ENCODE data around the gene DCST1.

Gene DCST1

DNA sequence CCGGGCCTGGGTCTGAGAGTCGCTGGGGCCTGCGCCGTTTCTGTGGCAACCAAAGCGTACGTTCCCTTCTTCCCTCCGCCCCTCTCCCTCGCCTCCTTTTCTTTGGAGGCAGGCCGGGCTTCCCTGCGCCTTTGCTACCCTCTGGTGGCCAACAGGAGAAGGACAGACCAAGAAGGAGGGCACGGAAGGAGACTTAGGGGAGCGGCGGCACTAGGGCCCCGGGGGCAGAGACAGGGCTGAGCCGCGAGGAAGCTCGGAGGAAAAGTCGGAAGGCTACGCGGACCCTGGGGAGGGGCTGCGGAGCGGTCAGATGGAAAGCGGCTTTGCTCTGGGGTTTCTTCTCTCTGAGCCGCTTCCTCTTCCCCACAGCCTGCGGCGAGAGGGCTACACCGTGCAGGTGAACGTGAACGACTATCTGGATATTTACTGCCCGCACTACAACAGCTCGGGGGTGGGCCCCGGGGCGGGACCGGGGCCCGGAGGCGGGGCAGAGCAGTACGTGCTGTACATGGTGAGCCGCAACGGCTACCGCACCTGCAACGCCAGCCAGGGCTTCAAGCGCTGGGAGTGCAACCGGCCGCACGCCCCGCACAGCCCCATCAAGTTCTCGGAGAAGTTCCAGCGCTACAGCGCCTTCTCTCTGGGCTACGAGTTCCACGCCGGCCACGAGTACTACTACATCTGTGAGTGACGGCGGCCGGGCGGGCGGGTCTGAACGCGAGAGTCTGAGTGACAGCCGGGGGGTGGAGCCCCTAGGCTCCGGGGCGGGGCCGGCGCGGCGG lies 51.3 kb downstream of the DCST1 start:
- H3K27ac ChIP-seq, result peak overlapping the region; percentile 82
- TF ChIP-seq ZFX (IDR thresholded peaks at IDR 0.05), result no peak
- TF ChIP-seq, protein P1, sequence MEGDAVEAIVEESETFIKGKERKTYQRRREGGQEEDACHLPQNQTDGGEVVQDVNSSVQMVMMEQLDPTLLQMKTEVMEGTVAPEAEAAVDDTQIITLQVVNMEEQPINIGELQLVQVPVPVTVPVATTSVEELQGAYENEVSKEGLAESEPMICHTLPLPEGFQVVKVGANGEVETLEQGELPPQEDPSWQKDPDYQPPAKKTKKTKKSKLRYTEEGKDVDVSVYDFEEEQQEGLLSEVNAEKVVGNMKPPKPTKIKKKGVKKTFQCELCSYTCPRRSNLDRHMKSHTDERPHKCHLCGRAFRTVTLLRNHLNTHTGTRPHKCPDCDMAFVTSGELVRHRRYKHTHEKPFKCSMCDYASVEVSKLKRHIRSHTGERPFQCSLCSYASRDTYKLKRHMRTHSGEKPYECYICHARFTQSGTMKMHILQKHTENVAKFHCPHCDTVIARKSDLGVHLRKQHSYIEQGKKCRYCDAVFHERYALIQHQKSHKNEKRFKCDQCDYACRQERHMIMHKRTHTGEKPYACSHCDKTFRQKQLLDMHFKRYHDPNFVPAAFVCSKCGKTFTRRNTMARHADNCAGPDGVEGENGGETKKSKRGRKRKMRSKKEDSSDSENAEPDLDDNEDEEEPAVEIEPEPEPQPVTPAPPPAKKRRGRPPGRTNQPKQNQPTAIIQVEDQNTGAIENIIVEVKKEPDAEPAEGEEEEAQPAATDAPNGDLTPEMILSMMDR (conservative IDR thresholded peaks at IDR 0.05), result peak; percentile 95

GRCh38 chr1:155085504-155086127 lies 52.0 kb downstream of the DCST1 start:
- peak overlapping the region; percentile 82 for H3K27ac ChIP-seq
- TF ChIP-seq, protein P1 (conservative IDR thresholded peaks at IDR 0.05), result no peak
- TF ChIP-seq ZFX (IDR thresholded peaks at IDR 0.05), result no peak

GRCh38 chr1:155086128-155086741 lies 52.6 kb downstream of the DCST1 start:
- no peak for TF ChIP-seq ZFX (IDR thresholded peaks at IDR 0.05)
- TF ChIP-seq, protein P1 (conservative IDR thresholded peaks at IDR 0.05), result peak; percentile 99

DNA sequence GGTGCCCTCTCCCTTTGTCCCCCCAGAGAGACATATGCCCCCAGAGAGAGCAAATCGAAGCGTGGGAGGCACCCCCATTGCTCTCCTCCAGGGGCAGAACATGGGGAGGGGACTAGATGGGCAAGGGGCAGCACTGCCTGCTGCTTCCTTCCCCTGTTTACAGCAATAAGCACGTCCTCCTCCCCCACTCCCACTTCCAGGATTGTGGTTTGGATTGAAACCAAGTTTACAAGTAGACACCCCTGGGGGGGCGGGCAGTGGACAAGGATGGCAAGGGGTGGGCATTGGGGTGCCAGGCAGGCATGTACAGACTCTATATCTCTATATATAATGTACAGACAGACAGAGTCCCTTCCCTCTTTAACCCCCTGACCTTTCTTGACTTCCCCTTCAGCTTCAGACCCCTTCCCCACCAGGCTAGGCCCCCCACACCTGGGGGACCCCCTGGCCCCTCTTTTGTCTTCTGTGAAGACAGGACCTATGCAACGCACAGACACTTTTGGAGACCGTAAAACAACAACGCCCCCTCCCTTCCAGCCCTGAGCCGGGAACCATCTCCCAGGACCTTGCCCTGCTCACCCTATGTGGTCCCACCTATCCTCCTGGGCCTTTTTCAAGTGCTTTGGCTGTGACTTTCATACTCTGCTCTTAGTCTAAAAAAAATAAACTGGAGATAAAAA lies 53.4 kb downstream of the DCST1 start:
- TF ChIP-seq, protein P1 (conservative IDR thresholded peaks at IDR 0.05), result no peak
- no peak for TF ChIP-seq ZFX (IDR thresholded peaks at IDR 0.05)
- no peak overlapping the region for H3K27ac ChIP-seq

More at GRCh38 chr1:155086128-155086741, 52.6 kb downstream of the DCST1 start:
- H3K27ac ChIP-seq, result peak overlapping the region; percentile 82

GRCh38 chr1:155091071-155092051 lies 57.7 kb downstream of the DCST1 start:
- no peak for TF ChIP-seq ZFX (IDR thresholded peaks at IDR 0.05)
- TF ChIP-seq, protein P1 (conservative IDR thresholded peaks at IDR 0.05), result peak; percentile 99
- peak overlapping the region; percentile 4; the same call in 1 of the 2 replicates for H3K27ac ChIP-seq

DNA sequence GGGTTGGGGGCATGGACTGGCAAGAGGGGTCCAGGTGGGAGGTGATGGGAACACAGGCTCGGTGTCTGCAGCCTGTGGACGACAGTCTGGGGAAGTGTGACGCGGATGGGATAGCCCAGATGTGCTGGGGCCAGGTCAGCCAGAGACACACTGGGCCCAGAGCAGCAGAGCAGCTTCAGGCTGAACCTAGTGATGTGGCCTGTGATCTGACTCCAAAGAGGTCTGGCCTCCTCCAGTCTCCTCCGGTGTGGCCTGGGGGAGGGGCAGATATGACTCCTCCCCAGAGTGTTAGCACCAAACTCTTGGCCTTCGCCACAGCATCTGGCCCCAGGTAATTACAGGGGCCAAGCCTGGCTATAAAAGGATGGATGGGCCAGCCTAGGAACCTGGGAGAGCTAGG lies 58.5 kb downstream of the DCST1 start:
- no peak overlapping the region for H3K27ac ChIP-seq
- no peak for TF ChIP-seq ZFX (IDR thresholded peaks at IDR 0.05)
- TF ChIP-seq, protein P1 (conservative IDR thresholded peaks at IDR 0.05), result no peak

Measured in C4-2B (cell line).